ENCODE results near the gene SNAP25.

DNA sequence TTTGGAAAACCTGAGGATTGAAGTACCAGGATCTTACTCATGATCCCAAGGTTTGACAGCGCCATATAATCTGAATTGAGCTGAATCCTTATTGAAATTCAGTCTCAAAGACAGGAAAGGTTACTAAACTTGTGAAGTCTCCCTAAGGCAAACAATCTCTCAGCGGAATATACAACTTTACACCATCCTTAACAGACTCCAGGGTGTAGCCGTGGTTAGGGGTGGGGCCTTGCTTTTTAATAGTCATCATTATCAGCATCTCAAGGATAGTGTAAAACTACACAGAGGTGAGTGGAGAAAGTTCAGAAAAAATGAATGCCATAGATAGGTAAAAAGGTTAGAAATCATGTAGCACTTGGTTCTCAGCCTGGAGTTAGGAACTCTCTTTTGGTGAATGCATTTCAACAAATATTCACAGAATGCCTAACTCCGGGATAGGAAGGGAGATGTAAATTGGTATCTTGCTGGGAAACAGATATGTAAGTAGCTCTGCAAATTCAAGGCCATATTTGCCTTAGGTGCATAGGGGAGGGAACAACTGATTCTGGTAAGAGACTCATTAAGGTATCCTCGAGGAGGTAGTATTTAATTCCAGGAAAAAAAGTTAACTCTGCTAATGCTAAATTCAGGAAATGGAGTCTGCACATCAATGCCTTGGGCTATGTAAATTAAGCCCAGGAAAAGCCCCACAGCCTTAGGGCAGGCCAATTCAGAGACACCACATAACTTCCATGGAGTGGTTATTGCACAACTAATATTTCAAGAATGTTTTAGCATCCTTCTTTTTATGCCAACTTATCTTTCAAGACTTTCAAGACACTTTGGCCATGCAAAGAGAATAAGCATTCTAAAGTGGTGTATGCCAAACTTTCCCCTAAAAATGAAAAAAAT, 61.6 kb downstream of the SNAP25 start:
- TF ChIP-seq, protein P1, sequence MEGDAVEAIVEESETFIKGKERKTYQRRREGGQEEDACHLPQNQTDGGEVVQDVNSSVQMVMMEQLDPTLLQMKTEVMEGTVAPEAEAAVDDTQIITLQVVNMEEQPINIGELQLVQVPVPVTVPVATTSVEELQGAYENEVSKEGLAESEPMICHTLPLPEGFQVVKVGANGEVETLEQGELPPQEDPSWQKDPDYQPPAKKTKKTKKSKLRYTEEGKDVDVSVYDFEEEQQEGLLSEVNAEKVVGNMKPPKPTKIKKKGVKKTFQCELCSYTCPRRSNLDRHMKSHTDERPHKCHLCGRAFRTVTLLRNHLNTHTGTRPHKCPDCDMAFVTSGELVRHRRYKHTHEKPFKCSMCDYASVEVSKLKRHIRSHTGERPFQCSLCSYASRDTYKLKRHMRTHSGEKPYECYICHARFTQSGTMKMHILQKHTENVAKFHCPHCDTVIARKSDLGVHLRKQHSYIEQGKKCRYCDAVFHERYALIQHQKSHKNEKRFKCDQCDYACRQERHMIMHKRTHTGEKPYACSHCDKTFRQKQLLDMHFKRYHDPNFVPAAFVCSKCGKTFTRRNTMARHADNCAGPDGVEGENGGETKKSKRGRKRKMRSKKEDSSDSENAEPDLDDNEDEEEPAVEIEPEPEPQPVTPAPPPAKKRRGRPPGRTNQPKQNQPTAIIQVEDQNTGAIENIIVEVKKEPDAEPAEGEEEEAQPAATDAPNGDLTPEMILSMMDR (IDR thresholded peaks at IDR 0.05 in 2 of 3, conservative IDR thresholded peaks at IDR 0.05 in 1 of 3; ENCODE audit: borderline replicate concordance in 1 of 3, insufficient read depth in 1 of 3, low read depth in 2 of 3, low read length in 2 of 3) = no peak
- no peak for TF ChIP-seq POLR2A (IDR thresholded peaks at IDR 0.05; ENCODE audit: borderline replicate concordance, extremely low read depth, insufficient read depth, insufficient read length)
- no peak for TF ChIP-seq EZH2phosphoT487 (IDR thresholded peaks at IDR 0.05; ENCODE audit: borderline replicate concordance)
- TF ChIP-seq JUND (IDR thresholded peaks at IDR 0.05) = no peak
- no peak for TF ChIP-seq EZH2 (IDR thresholded peaks at IDR 0.05)
- TF ChIP-seq POLR2AphosphoS5 (IDR thresholded peaks at IDR 0.05; ENCODE audit: low read depth, low read length) = no peak
